Transverse colon (tissue), 4 donors: ENCODE results near the gene NTNG1. TPM values are rescaled to one million over a fixed set of nuclear protein-coding genes. Genes with fewer than 3 reads are reported as not detected.

Source experiments
- DNase-seq: peaks from one replicate; pipeline ENCODE4 v3.0.0-alpha.2; 2019
- H3K27ac ChIP-seq, 4 donors: fragments of 200-600 bp; sonication (generic); 2 replicates each; pipeline ENCODE4 v1.5.1; 2016 to 2018; ENCODE audit warnings: inconsistent platforms in 4 of 4
- H3K27me3 ChIP-seq: fragments of 200-600 bp; sonication (generic); 2 replicates; pipeline ENCODE4 v1.5.1; 2017; ENCODE audit warnings: inconsistent platforms
- H3K36me3 ChIP-seq, 4 donors: fragments of 200-600 bp; sonication (generic); 2 replicates each; pipeline ENCODE4 v1.5.1; 2017 to 2019; ENCODE audit warnings: inconsistent platforms in 4 of 4
- H3K4me1 ChIP-seq, 4 donors: fragments of 200-600 bp; sonication (generic); 2 replicates each; pipeline ENCODE4 v1.5.1; 2017 to 2020; ENCODE audit warnings: inconsistent platforms in 4 of 4
- H3K4me3 ChIP-seq, 4 donors: fragments of 200-600 bp; sonication (generic); 1 replicate in 1 of 4; 2 replicates in 3 of 4; pipeline versions ENCODE4 v1.5.1 to v1.6.1; 2017 to 2019; ENCODE audit warnings: inconsistent platforms in 4 of 4
- H3K9me3 ChIP-seq, 2 donors: fragments of 200-600 bp; sonication (generic); 2 replicates each; pipeline ENCODE4 v1.5.1; 2017 to 2019; ENCODE audit warnings: inconsistent platforms in 2 of 2
- EP300 ChIP-seq: sonication (generic); formaldehyde crosslinking; IDR thresholded peaks from one replicate; pipeline ENCODE4 v1.6.1; 2017; ENCODE audit warnings: antibody characterized with exemption, low read depth
- POLR2A ChIP-seq: fragments of 450-650 bp; IDR thresholded peaks from one replicate; pipeline ENCODE4 v1.6.1; 2016; ENCODE audit warnings: antibody characterized with exemption, mild to moderate bottlenecking, moderate library complexity
- POLR2AphosphoS5 ChIP-seq, 3 donors: sonication (generic); formaldehyde crosslinking; IDR thresholded peaks; one replicate each; pipeline ENCODE4 v1.6.1; 2016; ENCODE audit warnings: antibody characterized with exemption in 3 of 3
- WGBS, 2 donors: methylation state at CpG; one replicate each; pipeline ENCODE4 v1.1.5; 2018; ENCODE audit warnings: low coverage in 1 of 2; 5-methylcytosine and 5-hydroxymethylcytosine counted together
- in situ Hi-C, 4 donors: fragments of 200-750 bp; cut with MboI; loops; one replicate each; pipeline versions ENCODE4 v1.15.0 to v1.15.1; 2017; ENCODE audit warnings: low sequenced_read_pairs in 3 of 4, low pct_ligation_motif_present in 1 of 4, low pct_unique_long_range_greater_than_20kb in 1 of 4
- intact Hi-C: fragments of 100-400 bp; cut with DNase I; formaldehyde crosslinking; loops from one replicate; pipeline ENCODE4 v1.15.1; 2023; ENCODE audit warnings: low total_unique reads
- total RNA-seq, 4 donors: library from RNA; depleted of rRNA; stranded (reverse); fragments of >200 nt; gene quantifications; one replicate each; pipeline ENCODE4 v1.1.0, GENCODE V29; 2016
- TF ChIP-seq, protein P1 (sequence below), 5 experiments: fragments of 200-600 bp in 3 of 5; fragments of 450-650 bp in 2 of 5; sonication (generic) in 3 of 5; IDR thresholded peaks; 1 replicate in 2 of 5; 2 replicates in 3 of 5; pipeline ENCODE4 v1.5.1; 2016 to 2017; ENCODE audit warnings: antibody characterized with exemption in 5 of 5, inconsistent platforms in 3 of 5, mild to moderate bottlenecking in 2 of 5, moderate library complexity in 1 of 5

Gene NTNG1
- total RNA-seq, 4 donors from 2014 or later = 1.8 to 6.4 (median 3.5) TPM; not detected in 1

DNA sequence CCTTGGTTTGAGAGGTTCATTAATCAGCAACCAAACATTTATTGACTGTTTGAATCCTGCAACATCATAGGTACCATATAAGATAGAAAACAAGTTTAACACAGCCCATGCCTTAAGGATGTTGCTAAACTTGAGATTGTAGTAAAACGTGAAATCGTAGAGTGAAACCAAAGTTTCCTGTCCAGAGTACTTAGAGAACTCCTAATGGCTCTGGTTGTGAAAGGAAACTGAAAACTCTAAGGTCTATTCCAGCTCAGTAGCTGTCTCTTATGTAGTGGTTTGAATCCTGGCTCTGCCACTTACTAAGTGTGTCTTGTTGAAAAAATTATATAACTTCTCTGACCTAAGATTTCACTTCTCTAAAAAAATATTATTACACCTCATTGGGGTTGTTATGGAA lies 310.9 kb downstream of the NTNG1 start:
- no peak for DNase-seq
- H3K27me3 ChIP-seq = no peaks in the 10 kb centered on the region
- intact Hi-C loops (no loop called here), in situ Hi-C loops (no loop called here)
- 46 to 67% methylated on average over 2 of the region's 2 CpGs for WGBS, 2 donors
- H3K4me1 ChIP-seq = no peaks in the 10 kb centered on the region
- TF ChIP-seq POLR2AphosphoS5 (IDR thresholded peaks at IDR 0.05) = no peak
- no peaks in the 10 kb centered on the region for H3K36me3 ChIP-seq
- no peaks in the 10 kb centered on the region for H3K9me3 ChIP-seq
- H3K27ac ChIP-seq = peak overlapping the region in 1 of 4 donors; percentile 41
- no peak overlapping the region for H3K4me3 ChIP-seq

DNA sequence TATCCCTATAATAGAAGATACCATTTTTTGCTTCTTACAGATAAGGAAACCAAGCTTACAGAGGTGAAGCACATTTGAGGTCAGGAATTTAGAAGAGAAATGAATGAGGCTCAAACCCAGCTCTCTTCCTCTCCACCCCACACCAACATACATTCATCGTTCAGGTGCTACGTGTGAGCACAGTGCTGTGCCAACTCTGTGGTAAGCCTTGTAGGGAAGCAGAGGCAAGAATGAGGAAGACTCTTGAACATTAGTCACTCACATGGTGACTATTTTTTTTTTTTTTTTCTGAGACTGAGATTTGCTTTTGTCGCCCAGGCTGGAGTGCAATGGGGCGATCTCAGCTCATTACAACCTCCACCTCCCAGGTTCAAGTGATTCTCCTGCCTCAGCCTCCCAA lies 314.0 kb downstream of the NTNG1 start:
- H3K9me3 ChIP-seq = no peaks in the 10 kb centered on the region
- no peak overlapping the region for H3K27ac ChIP-seq
- H3K36me3 ChIP-seq = no peaks in the 10 kb centered on the region
- intact Hi-C loops (no loop called here), in situ Hi-C loops (no loop called here)
- TF ChIP-seq, protein P1, sequence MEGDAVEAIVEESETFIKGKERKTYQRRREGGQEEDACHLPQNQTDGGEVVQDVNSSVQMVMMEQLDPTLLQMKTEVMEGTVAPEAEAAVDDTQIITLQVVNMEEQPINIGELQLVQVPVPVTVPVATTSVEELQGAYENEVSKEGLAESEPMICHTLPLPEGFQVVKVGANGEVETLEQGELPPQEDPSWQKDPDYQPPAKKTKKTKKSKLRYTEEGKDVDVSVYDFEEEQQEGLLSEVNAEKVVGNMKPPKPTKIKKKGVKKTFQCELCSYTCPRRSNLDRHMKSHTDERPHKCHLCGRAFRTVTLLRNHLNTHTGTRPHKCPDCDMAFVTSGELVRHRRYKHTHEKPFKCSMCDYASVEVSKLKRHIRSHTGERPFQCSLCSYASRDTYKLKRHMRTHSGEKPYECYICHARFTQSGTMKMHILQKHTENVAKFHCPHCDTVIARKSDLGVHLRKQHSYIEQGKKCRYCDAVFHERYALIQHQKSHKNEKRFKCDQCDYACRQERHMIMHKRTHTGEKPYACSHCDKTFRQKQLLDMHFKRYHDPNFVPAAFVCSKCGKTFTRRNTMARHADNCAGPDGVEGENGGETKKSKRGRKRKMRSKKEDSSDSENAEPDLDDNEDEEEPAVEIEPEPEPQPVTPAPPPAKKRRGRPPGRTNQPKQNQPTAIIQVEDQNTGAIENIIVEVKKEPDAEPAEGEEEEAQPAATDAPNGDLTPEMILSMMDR (IDR thresholded peaks at IDR 0.05) = no peak
- no peak for TF ChIP-seq EP300
- TF ChIP-seq POLR2A = no peak
- no peaks in the 10 kb centered on the region for H3K4me1 ChIP-seq
- WGBS, 2 donors = 55 to 63% methylated on average over 4 of the region's 4 CpGs
- no peaks in the 10 kb centered on the region for H3K27me3 ChIP-seq
- no peak for DNase-seq
- H3K4me3 ChIP-seq = no peak overlapping the region

DNA sequence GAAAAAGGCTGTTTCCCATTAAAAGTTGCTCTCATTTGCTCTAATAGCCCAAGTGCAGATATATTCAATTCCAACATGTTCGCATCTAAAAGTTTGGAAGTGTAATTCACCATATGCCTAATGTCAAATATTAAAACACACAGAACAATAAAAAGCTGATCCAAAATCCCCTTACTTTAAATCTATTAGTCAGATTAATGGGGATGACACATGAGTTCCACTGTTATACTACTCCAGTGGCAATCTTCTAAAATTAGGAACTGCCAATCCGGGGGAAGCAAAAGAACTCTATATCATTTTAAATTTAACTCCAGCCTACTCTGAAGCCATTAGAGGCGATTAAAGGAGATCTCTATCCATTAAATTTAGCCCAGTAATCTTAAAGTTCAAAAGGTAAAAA lies 317.1 kb downstream of the NTNG1 start:
- no peak overlapping the region for H3K4me3 ChIP-seq
- 66 to 72% methylated on average over 3 of the region's 3 CpGs for WGBS, 2 donors
- no peaks in the 10 kb centered on the region for H3K4me1 ChIP-seq
- H3K27me3 ChIP-seq = no peaks in the 10 kb centered on the region
- intact Hi-C loops (no loop called here), in situ Hi-C loops (no loop called here)
- TF ChIP-seq POLR2AphosphoS5 (IDR thresholded peaks at IDR 0.05) = no peak
- no peak for TF ChIP-seq POLR2A
- TF ChIP-seq, protein P1 (IDR thresholded peaks at IDR 0.05) = no peak
- TF ChIP-seq EP300 = no peak
- no peak for DNase-seq
- no peaks in the 10 kb centered on the region for H3K9me3 ChIP-seq
- H3K36me3 ChIP-seq = no peaks in the 10 kb centered on the region
- H3K27ac ChIP-seq = no peak overlapping the region

DNA sequence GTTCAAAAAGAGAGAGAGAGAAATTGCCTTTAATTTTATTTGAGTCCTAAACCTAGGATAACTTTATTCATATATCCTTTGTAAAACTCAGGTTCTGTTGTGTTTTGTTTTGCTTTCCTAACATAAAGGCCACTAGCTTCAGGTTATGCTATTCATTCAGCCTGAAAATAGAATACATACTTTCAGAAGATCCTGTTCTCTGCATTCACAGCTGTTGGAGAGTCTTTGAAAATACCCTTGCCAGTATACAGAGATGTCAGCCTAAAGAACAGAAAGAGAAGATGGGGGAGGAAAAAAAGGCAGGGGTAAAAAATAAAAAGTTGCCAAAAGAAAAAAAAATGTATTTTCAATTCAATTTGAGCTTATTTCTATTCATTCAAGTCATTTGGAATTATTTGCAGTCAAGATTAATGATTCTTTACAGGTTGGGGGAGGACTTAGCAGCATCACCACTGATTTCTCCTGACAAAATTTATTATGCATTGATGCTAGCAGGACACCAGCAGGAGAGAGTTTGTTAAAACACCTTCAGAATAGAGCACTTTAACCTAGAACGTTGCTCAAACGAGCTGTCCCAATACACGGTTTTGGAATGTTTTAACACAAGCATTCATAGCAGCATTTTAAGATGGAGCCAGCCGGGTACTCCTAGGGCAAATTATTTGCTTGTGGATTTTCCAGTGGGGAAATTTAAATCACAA lies 318.5 kb downstream of the NTNG1 start:
- no peaks in the 10 kb centered on the region for H3K27me3 ChIP-seq
- no peaks in the 10 kb centered on the region for H3K4me1 ChIP-seq
- H3K9me3 ChIP-seq = no peaks in the 10 kb centered on the region
- no peaks in the 10 kb centered on the region for H3K36me3 ChIP-seq
- DNase-seq = no peak
- intact Hi-C loops = no loop called here
- 73 to 78% methylated on average over 4 of the region's 4 CpGs for WGBS, 2 donors
- TF ChIP-seq, protein P1 (IDR thresholded peaks at IDR 0.05) = no peak
- TF ChIP-seq EP300 (no peak), POLR2AphosphoS5 (IDR thresholded peaks at IDR 0.05) (no peak), POLR2A (no peak)
- no peak overlapping the region for H3K27ac ChIP-seq
- no peak overlapping the region for H3K4me3 ChIP-seq
- in situ Hi-C loops = no loop called here

DNA sequence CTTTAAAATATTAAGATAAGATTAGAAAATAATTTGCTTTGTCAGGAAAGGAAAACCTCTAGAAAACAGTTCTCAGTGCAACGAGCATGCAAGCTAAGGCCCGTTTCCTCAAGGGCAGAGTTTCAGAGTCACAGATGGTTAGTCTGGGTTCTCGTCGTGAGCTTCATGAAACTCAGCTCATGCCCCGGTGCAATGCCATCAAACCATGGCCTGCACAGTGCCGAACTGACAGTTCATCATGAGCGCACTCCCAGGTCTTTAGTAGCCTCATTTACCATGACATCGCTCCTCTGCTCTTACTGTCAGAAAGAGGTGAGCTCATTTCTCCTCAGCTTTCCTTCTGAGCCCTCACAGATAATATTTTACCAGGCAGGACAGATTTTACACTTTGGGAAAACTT lies 319.2 kb downstream of the NTNG1 start:
- peak; percentile 10 for DNase-seq

More for the DNA sequence above, 319.2 kb downstream of the NTNG1 start:
- H3K27me3 ChIP-seq = no peaks in the 10 kb centered on the region
- in situ Hi-C loops (no loop called here), intact Hi-C loops (no loop called here)
- H3K36me3 ChIP-seq = no peaks in the 10 kb centered on the region
- no peak overlapping the region for H3K4me3 ChIP-seq
- no peaks in the 10 kb centered on the region for H3K9me3 ChIP-seq
- H3K4me1 ChIP-seq = no peaks in the 10 kb centered on the region
- no peak for TF ChIP-seq POLR2A
- TF ChIP-seq, protein P1 (IDR thresholded peaks at IDR 0.05) = no peak
- 85 to 87% methylated on average over 4 to 8 of the region's 8 CpGs for WGBS, 2 donors
- no peak overlapping the region for H3K27ac ChIP-seq
